ENCODE measurements around the gene TTC7B. TPM values are rescaled to one million over a fixed set of nuclear protein-coding genes. Genes with fewer than 3 reads are reported as not detected.

Gene TTC7B
- polyA plus RNA-seq, 1 donor from 2014 or later = 19.9 TPM

GRCh38 chr14:90534091-90534837 is 282.0 kb downstream of the TTC7B start:
- no peaks in the 10 kb centered on the region for H3F3A ChIP-seq (ENCODE audit: insufficient read depth, low read length, poor library complexity, severe bottlenecking)
- H3K27ac ChIP-seq (ENCODE audit: low read length) = no peak overlapping the region
- H3K36me3 ChIP-seq (ENCODE audit: insufficient read depth, low read length) = no peaks in the 10 kb centered on the region
- H3K9ac ChIP-seq (ENCODE audit: low read length) = no peak overlapping the region
- H3K9me3 ChIP-seq (ENCODE audit: low read length) = no peaks in the 10 kb centered on the region
- no peaks in the 10 kb centered on the region for H3K9me2 ChIP-seq (ENCODE audit: insufficient read depth, low read length)
- H3K79me2 ChIP-seq (replicated peaks; ENCODE audit: insufficient read depth, low read length) = no peaks in the 10 kb centered on the region
- no peaks in the 10 kb centered on the region for H4K20me1 ChIP-seq (ENCODE audit: insufficient read depth)
- TF ChIP-seq EP300 (conservative IDR thresholded peaks at IDR 0.05; ENCODE audit: poor library complexity, severe bottlenecking) = no peak
- no peak overlapping the region for H3K4me2 ChIP-seq (ENCODE audit: low read length)
- no peak overlapping the region for H3K4me3 ChIP-seq (ENCODE audit: low read length)
- no peak overlapping the region for H2AFZ ChIP-seq (ENCODE audit: low read depth, low read length)
- H3K27me3 ChIP-seq (ENCODE audit: insufficient read depth, low read depth, low read length) = no peaks in the 10 kb centered on the region

- Histone ChIP-seq H3K9me3 (ENCODE audit: low read length) (no peaks in the 10 kb centered on the region), H3K27me3 (ENCODE audit: insufficient read depth, low read depth, low read length) (no peaks in the 10 kb centered on the region), H4K20me1 (ENCODE audit: insufficient read depth) (no peaks in the 10 kb centered on the region), H3K4me3 (ENCODE audit: low read length) (no peak overlapping the region), H3K36me3 (ENCODE audit: insufficient read depth, low read length) (no peaks in the 10 kb centered on the region), H3K9ac (ENCODE audit: low read length) (no peak overlapping the region), H3F3A (ENCODE audit: insufficient read depth, low read length, poor library complexity, severe bottlenecking) (no peaks in the 10 kb centered on the region), H3K27ac (ENCODE audit: low read length) (no peak overlapping the region), H2AFZ (ENCODE audit: low read depth, low read length) (no peak overlapping the region), H3K9me2 (ENCODE audit: insufficient read depth, low read length) (no peaks in the 10 kb centered on the region), H3K4me2 (ENCODE audit: low read length) (no peak overlapping the region), H3K79me2 (replicated peaks; ENCODE audit: insufficient read depth, low read length) (no peaks in the 10 kb centered on the region)
- TF ChIP-seq POLR2AphosphoS5 (IDR thresholded peaks at IDR 0.05) (no peak), REST (IDR thresholded peaks at IDR 0.05; ENCODE audit: borderline replicate concordance) (no peak), EZH2 (IDR thresholded peaks at IDR 0.05; ENCODE audit: borderline replicate concordance, insufficient read depth, low read length, poor library complexity, severe bottlenecking) (no peak), RAD21 (conservative IDR thresholded peaks at IDR 0.05) (no peak), MXI1 (conservative IDR thresholded peaks at IDR 0.05; ENCODE audit: poor library complexity, severe bottlenecking) (no peak), SMC3 (conservative IDR thresholded peaks at IDR 0.05; ENCODE audit: poor library complexity) (no peak), TAF1 (IDR thresholded peaks at IDR 0.05; ENCODE audit: low read depth) (no peak), EP300 (conservative IDR thresholded peaks at IDR 0.05; ENCODE audit: poor library complexity, severe bottlenecking) (no peak)
- TF ChIP-seq, protein P1, sequence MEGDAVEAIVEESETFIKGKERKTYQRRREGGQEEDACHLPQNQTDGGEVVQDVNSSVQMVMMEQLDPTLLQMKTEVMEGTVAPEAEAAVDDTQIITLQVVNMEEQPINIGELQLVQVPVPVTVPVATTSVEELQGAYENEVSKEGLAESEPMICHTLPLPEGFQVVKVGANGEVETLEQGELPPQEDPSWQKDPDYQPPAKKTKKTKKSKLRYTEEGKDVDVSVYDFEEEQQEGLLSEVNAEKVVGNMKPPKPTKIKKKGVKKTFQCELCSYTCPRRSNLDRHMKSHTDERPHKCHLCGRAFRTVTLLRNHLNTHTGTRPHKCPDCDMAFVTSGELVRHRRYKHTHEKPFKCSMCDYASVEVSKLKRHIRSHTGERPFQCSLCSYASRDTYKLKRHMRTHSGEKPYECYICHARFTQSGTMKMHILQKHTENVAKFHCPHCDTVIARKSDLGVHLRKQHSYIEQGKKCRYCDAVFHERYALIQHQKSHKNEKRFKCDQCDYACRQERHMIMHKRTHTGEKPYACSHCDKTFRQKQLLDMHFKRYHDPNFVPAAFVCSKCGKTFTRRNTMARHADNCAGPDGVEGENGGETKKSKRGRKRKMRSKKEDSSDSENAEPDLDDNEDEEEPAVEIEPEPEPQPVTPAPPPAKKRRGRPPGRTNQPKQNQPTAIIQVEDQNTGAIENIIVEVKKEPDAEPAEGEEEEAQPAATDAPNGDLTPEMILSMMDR (IDR thresholded peaks at IDR 0.05; ENCODE audit: poor library complexity, severe bottlenecking) = no peak
Observed at GRCh38 chr14:90533591-90534021, 282.6 kb downstream of the TTC7B start.
